Left cardiac atrium (tissue), 4 donors: Measurements from ENCODE around the gene TNRC18. TPM values are rescaled to one million over a fixed set of nuclear protein-coding genes. Genes with fewer than 3 reads are reported as not detected.
"Not testable (repeated sequence)": the region's sequence is repeated elsewhere in the genome, so short reads cannot be mapped to it uniquely, and the experiment has no call there.

ENCODE experiments used
- ATAC-seq, 2 donors: fragments of 200-7000 bp; cut with Tn5 transposase; one replicate each; pipeline ENCODE4 v1.9.1; 2020; ENCODE audit warnings: mild to moderate bottlenecking in 2 of 2, moderate library complexity in 2 of 2
- DNase-seq: peaks from one replicate; pipeline ENCODE4 v3.0.0-alpha.2; 2020
- intact Hi-C, 2 donors: fragments of 100-400 bp; cut with DNase I; formaldehyde crosslinking; loops; one replicate each; pipeline versions ENCODE4 v1.14.1 to v1.15.1; 2022 to 2023
- total RNA-seq, 2 donors: library from RNA; stranded (reverse); fragmentation: NEBNext Ultra II Directional; extraction: Animal tissue kit (Norgen Biotek cat#: 25700); gene quantifications; one replicate each; pipeline ENCODE4 v1.2.1, GENCODE V29; 2021
- donor health status: DM: no; HTN: yes; CAD: no.
- donor health status: DM: no; HTN: yes; CAD: no; lungs with severe emphysema.
- donor health status: DM: yes; HTN: yes; CAD: no.
- donor health status: Dilated cardiomyopathy.

The TNRC18 gene
- total RNA-seq, 2 donors from 2014 or later = 39.4 to 44.7 TPM

DNA sequence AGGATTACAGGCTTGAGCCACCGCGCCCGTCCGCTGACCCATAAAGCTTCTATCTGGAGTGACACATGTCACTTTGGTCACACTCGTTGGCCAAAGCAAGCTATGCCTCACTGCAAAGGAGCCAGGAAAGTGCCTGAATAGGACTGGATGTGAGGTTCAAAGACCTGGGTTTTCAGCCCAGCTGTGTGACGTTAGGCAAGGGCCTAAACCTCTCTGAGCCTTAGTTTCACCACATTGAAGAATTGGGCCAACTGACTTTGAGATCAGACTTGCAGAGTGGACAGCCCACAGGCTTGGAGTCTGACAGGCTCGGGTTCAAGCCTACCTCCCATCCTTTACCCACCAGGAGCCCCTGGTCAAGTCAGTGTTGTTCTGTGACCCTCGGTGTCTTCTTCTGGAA, 135.1 kb downstream of the TNRC18 start:
- ATAC-seq, intact Hi-C loops, DNase-seq: not testable (repeated sequence)

DNA sequence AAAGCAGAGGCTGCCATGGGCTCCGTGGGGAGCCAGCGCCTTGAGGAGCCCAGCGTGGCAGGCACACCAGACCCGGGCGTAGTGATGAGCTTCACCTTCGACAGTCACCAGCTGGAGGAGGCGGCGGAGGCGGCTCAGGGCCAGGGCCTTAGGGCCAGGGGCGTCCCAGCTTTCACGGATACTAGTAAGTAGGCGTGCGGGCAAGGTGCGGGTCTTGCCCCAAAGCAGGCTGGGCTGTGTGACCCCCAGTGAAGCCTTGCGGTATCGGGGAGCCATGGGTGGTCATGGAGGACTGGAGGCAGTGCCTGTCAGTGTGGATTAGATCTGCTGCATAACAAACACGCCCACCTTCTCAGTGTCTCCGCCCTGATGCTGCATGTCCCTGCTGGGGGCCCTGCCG, 135.8 kb downstream of the TNRC18 start:
- intact Hi-C loops = no loop called here
- ATAC-seq = no peak

DNA sequence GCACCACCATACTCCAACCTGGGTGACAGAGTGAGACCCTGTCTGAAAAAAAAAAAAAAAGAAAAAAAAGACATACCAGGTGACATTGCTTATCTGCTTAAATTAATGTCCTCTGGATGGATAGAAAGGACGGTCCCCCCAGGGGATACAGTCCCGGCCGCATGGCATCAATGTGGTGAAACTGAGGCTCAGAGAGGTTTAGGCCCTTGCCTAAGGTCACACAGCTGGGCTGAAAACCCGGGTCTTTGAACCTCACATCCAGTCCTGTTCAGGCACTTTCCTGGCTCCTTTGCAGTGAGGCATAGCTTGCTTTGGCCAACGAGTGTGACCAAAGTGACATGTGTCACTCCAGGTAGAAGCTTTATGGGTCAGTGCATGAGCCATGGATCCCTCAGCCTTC, 136.3 kb downstream of the TNRC18 start:
- ATAC-seq, DNase-seq, intact Hi-C loops: not testable (repeated sequence)

More for the DNA sequence above, 135.8 kb downstream of the TNRC18 start:
- no peak for DNase-seq

DNA sequence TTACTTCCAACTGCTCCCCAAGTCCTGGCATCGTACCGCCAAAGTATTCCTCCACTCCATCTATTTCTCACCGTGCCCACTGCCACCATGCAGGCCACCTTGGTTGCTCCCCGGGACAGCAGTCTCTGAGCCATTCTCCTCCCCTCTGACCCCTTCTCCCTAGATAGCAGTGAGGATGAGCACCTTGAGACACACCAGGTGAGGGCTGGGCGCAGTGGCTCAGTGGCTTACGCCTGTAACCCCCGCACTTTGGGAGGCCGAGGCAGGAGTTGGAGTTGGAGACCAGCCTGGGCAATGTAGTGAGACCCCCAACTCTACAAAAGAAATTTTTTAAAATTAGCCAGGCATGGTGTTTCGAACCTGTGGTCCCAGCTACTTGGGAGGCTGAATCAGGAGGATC, 136.7 kb downstream of the TNRC18 start:
- intact Hi-C loops = no loop called here
- no peak for ATAC-seq
- DNase-seq = no peak

DNA sequence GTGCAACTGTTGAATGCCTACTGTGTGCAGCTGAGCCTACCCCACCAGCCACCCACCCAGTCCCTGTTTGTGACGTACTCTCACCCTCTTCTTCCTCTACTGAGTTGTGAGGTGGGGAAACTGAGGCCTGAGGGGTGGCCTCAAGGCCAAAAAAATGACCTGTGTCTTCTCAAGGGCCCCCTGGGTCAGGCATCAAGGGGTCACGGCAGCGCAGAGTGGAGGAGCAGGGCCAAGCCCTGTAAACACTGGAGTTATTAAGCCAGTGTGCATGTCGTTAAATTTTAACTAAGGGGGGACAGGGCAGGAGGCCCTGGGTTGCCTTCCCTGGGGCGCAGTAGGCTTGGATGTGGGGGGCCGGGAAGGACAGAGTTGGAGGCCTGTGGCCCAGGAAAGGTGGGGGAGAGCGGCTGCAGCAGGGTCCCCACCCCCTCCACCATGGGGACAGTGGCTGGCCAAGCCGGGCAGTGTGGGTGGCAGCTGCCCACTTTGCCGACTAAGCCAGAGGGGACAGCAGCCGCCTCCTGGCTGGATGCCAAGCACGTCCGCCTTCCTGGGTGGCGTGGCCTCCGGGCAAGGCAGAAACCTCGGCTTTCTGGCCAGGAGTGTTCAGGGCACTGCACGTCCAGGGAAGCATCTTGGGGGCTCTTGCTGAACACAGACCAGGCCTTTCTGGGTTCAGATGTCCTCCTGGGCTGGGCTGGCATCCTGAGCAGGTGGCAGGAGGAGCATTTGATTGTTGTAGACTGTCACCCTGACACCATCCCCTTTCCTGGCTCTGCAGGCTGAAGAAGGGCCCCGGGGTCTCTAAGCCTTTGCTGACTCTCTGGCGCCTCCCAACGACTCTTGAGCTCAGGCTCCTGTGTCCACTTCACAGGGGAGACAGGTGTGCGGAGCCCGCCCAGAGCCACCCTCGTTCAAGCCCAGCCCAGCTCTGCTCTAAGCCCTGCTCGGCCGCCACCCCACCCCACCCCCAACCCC, 139.0 kb downstream of the TNRC18 start:
- ATAC-seq (peak; percentile 31 to 68), DNase-seq (peak; percentile 42)
- intact Hi-C loops = no loop called here

DNA sequence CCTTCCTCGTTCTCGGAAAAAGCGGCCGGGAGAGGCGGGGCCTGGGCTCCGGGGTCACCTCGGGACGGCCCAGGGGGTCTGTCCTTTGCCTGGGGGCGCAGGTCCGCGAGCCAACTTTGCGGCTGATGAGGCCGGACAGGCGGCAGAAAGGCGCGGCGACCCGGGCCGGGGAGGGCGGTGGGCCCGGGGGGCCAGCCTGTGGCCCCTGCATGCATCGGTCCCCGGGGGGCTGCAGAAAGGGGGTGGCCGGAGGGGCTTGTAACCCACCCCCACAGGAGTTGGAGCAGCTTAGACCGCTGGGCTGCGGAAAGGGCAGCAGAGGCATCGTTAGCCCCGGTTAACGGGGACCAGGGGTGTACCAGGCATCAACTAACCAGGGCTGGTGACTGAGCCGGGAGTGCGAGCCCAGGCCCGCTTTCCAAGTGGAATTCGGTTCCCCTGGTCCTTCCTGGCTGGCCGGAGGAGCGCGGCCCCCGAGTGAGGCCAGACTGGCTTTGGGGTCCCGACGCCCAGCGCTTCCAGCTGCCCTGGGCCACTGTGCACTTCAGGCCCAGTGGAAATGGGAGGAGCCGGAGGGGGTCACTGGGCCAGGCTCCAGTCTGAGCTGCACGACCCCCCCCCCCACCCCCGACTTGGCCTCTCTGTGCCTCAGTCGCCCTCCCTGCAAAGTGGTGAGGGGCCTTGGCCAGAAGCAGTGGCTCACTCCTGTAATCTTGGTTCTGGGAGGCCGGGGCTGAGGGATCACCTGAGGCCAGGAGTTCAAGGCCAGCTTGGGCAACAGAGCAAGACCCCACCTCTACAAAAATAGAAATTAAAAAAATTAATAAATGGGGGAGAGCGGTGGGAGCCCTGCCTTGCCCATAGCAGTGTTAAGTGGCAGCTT, 140.0 kb downstream of the TNRC18 start:
- ATAC-seq (peak; percentile 16 to 30), DNase-seq (no peak)
- intact Hi-C loops = no loop called here

DNA sequence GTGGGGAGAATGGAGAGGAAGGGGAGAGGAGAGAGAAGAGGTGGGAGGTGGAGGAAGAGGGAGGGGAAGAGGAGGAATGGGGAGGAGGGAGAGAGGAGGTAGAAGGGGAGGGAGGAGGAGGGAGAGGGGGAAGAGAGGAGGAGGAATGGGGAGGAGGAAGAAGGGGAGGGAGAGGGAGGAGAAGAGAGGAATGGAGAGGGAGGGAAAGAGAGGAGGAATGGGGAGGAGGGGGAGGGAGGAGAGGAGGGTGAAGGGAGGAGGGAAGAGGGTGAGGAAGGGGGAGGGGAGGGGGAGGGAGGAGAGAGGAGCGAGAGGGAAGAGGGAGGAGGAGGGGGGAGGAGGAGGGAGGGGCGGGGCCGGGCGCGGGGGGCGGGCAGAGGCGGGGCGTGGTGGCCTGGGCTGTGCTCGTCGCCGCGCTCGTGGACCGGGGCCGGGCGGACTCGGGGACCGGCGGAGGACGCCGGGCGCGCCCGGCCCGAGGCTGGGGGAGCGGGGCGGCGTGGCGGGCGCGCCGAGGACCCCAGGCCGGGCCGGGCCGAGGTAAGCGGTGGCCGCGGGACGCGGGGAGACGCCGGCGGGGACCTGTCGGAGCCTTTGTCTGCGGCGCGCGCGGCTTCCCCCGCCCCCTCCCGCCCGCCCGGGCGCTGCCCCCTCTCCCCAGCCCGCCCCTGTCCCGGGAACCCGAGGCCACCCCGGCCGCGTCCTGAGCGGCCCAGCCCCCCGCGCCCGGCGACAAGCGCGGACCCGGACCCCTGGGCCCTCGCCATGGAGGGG, 140.9 kb downstream of the TNRC18 start, which contains the start of gene SLC29A4:
Gene SLC29A4 (plus strand): TSS at position 401 of the 774 bp plus-strand sequence. CDS start 4,874 bp downstream, outside the sequence.
- intact Hi-C loops = no loop called here
- peak; percentile 56 to 77 for ATAC-seq
- DNase-seq = peak; percentile 60

DNA sequence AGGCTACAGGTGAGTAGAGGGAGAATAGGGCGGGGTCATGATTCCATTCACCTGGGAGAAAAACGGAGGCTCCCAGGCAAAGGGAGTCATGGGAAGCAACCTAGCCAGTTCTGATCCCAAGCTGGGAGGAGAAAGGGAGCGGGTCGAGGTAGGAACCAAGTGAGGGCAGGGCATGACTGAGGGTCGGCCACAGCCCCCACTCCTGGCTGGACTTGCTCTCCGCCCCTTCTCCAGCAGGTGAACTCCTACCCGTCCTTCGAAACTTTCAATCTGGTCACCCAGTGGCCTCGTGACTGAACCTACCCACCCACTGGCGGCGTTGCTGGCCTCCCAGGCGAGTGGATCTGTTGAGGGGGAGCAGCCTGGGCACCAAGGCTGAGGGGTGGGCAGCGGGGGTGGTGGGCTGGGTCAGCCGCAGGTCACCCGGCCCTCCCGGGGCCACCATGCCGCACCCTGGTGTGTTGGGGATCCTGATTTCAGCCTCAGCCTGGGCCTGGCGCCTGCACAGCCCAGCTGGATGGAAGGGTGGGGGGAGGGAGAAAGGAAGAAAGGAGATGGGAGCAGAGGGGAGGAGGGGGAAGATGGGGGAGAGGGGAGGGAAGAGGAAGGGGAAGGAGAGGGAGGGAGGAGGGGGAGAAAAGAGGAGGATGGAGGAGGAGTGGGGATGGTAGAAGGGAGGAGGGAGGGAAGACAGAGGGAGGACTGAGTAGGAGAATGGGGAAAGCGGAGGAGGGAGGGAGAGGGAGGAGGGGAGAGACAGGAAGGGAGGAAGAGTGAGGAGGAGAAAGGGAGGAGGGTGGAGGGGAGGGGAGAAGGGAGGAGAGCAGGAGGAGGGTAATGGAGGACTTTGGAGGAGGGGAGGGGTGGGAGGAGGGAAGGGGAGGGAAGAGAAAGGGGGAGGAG, 141.8 kb downstream of the TNRC18 start:
- intact Hi-C loops, DNase-seq, ATAC-seq: not testable (repeated sequence)

DNA sequence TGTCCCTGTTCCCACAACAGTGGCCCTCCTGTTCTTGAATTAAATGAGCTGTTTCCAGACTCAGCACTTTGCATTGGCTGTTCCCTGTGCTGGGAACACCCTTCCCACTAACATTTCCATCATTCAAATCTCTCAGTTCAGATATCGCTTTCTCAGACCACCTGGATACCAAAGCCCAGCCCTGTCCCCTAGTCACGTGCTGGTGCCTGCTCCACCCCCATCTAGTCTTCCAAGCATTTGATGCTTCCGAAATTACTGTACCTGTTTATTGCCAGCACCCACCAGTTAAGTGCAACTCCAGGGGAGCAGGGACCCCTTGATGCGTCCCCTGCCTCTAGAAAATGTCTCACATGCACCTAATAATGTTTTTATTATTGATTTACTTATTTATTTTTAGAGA, 143.9 kb downstream of the TNRC18 start:
- ATAC-seq = no peak
- intact Hi-C loops = no loop called here

DNA sequence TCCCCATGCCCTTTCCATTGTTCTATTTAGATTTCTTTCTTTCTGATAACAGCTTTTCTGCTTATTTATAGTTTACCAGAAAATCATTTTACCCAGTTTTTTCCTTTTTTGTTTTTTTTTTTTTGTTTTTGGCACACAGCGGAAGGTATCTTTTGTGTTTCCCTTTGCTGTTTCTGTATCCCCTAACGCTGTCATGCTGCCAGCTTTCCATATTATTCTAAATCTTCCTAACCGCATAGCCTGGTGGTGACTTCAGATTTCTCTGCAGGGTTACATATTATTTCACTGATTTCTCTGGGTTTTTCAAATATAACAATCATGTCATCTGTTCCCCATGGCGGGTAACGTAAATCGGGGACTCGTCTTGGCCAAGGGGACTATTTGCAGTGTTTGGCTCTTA, 144.9 kb downstream of the TNRC18 start:
- DNase-seq = no peak
- intact Hi-C loops = no loop called here
- ATAC-seq = no peak

More for the DNA sequence above, 143.9 kb downstream of the TNRC18 start:
- no peak for DNase-seq

DNA sequence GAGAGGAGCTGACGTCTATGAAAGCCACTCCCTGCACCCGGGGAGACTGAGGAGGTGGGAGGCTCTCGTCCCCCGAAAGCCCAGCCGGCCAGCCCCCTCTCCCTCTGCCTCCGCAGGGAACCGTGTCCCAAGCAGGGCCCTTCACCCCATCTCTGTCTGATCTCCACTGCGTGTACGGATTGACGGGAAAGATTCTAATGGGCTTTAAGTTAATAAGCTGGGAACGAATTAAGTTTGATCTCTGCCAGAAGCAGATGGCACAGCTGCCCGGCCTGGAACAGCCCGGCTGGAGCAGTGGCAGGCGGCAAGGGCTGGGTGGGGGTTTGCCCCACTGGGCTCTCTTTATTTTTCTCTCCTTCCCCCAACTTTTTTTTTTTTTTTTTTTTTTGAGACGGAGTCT, 147.0 kb downstream of the TNRC18 start:
- DNase-seq (no peak), ATAC-seq (no peak)
- intact Hi-C loops = no loop called here

DNA sequence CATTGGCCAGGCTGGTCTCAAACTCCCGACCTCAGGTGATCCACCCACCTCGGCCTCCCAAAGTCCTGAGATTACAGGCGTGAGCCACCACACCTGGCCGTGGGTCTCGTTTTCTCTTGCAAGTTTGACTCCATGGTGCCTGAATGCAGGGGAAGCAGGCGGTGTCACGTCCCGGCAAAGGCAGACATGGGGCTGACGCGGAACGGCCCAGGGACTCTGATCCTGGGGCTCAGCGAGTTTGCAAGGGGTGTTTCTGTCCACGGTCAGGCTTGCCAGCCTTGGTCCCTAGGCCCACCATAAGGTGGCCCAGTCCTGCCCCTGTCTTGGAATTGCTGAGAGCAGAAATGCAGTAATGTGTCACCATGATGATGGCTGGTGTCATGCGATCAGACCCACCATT, 147.5 kb downstream of the TNRC18 start:
- ATAC-seq, intact Hi-C loops, DNase-seq: not testable (repeated sequence)

DNA sequence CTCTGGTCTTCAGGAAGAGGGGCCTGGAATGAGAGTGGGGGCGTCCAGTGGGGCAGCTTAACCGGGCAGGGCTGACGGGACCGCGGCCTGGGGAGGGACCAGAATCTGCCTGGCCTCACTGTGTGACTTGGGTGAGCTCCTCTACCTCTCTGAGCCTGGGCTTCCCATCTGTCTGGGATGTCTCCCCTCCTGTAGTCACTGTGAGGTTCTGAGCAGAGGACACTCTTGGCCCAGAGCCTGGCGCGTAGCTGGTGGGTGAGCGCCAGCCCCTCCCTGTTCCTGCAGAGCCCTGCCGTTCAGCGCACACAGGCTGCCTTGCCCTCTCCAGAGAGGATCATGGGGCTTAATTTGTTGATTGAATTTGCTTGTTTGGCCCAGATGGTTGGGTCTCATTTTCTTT, 148.1 kb downstream of the TNRC18 start:
- peak; percentile 53 to 89 for ATAC-seq

DNA sequence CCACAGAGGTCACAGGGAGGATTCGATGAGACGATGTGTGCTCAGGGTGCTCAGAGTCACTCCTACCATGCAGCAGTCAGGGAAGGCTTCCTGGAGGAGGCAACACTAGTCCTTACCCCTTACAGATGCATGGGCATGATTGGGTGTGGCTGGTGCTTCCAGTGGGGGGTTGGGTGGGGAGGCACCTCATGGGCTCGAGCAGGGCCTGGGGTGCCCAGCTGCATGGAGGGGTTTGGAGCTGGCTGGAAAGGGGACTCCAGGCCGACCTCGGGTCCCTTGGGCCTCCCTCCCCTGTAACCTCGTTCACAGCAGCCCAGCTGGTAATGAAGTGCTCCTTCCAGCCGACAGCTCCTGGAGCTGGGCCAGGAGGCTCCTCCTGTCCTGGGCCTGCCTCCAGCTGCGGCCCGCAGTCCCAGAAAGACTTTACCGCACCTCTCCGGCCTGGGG, 148.6 kb downstream of the TNRC18 start:
- intact Hi-C loops = not testable (repeated sequence)
- peak; percentile 49 for DNase-seq
- ATAC-seq = peak; percentile 76 to 87

More for the DNA sequence above, 148.1 kb downstream of the TNRC18 start:
- intact Hi-C loops = not testable (repeated sequence)
- peak; percentile 66 for DNase-seq

DNA sequence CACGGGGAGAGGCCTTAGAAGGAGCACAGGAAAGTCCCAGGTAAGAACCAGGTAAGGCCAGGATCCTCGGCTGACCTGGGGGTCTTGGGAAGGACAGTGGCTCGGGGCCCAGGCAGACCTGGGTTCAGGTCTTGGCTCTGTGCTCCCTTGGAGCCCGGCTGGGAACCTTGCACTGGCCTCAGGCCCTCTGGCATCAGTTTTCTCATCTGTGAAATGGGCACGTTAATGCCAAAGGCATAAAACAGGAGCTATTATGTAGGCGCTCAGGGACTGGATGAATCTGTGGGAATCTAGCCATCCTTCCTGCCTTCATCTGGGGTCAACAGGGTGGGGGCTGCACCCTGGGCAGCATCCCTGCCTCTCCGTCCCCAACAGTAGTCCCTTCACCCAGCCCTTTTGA, 149.2 kb downstream of the TNRC18 start:
- ATAC-seq = no peak
- intact Hi-C loops = no loop called here

DNA sequence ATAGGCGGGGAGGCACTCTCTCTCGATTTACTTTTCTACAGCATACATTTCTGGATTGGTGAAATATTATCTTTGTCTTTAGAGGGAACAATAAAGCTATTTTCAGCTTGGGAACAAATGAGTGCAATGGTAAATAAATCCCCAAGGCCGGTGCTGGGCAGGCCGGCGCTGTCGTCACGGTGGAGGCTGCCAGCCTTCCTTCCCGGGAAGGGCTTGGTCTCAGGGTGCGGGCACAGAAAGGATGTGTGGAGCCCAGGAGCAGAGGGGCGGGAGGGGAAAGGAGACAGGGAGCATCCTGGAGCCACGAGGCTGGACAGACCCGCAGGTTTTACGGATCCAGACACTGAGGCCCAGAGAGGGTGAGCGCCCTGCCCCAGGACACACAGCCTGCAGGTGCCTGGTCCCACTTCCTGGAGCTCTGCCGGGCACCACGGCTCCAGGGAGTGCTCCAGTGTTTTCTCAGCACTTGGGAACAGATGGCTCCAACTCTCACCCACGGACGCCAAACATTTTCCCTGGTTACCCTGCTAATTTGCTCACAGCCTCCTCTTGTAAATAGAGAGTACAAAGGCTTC, 149.7 kb downstream of the TNRC18 start:
- DNase-seq, intact Hi-C loops, ATAC-seq: not testable (repeated sequence)

More for the DNA sequence above, 149.2 kb downstream of the TNRC18 start:
- DNase-seq = no peak

DNA sequence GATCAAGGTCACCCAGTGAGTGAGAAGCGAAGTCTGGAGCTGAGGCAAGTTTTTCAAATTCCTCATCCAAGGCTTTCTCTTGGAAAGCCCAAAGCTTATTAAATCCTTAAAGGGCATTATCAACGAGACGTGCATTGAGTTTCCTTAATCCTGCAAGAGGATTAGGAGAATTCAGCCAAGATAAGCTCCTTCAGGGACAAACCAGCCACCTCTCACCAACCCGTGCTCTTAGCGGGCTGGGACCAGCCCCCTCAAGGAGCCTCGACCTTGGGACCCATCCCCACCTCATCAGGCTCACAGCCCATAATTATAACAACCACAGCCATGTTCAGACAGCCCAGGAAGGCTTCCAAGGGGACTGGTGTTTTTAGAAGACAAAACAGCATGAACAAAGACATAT, 152.8 kb downstream of the TNRC18 start:
- intact Hi-C loops = no loop called here
- ATAC-seq (no peak), DNase-seq (no peak)
